SK-N-SH (cell line): ENCODE measurements around the gene IGHMBP2. TPM values are rescaled to one million over a fixed set of nuclear protein-coding genes. Genes with fewer than 3 reads are reported as not detected.

Source experiments
- CTCF ChIA-PET: fragments of 300-600, 350-600 bp; formaldehyde crosslinking; extraction: SDS; loops from one replicate; lab custom pipeline; 2021; lab: Yijun Ruan, JAX
- POLR2A ChIA-PET: fragments of 350-600 bp; sonication (Branson Sonifier 250); formaldehyde crosslinking; extraction: SDS; loops from one replicate; lab custom pipeline; 2020; ENCODE audit warnings: antibody characterized with exemption, inconsistent platforms; lab: Yijun Ruan, JAX
- DNase-seq: peaks from one replicate; pipeline ENCODE4 v3.0.0; 2012
- H2AFZ ChIP-seq: fragments of 200-600 bp; sonication (generic); 2 replicates; pipeline ENCODE4 v1.8.1; 2016; ENCODE audit warnings: antibody characterized with exemption, mild to moderate bottlenecking, low read depth
- H3F3A ChIP-seq: fragments of 200-600 bp; sonication (generic); replicated peaks from 2 replicates; pipeline ENCODE3; 2016; ENCODE audit warnings: antibody characterized with exemption, mild to moderate bottlenecking; ENCODE audit not compliant: insufficient read depth
- H3K27ac ChIP-seq, 2 experiments: fragments of 200-500 bp in 1 of 2; fragments of 200-600 bp in 1 of 2; sonication (Bioruptor generic) in 1 of 2; sonication (generic), shearing (Covaris generic) in 1 of 2; 2 replicates each; pipeline versions ENCODE4 v1.5.1 to v1.6.1; 2014 to 2016; ENCODE audit warnings: low read depth in 2 of 2, inconsistent platforms in 1 of 2, low read length in 1 of 2, mild to moderate bottlenecking in 1 of 2, mixed read lengths in 1 of 2
- H3K27me3 ChIP-seq: fragments of 200-600 bp; sonication (generic), shearing (Covaris generic); 2 replicates; pipeline ENCODE4 v1.6.1; 2016; ENCODE audit warnings: mixed run types; ENCODE audit not compliant: insufficient read depth
- H3K36me3 ChIP-seq, 2 experiments: fragments of 200-500 bp in 1 of 2; fragments of 200-600 bp in 1 of 2; sonication (Bioruptor generic) in 1 of 2; sonication (generic) in 1 of 2; replicated peaks in 1 of 2; 2 replicates each; pipeline versions ENCODE3 to v1.5.1; 2014 to 2016; ENCODE audit warnings: low read length in 1 of 2, mild to moderate bottlenecking in 1 of 2; ENCODE audit not compliant: insufficient read depth in 2 of 2, control insufficient read depth in 1 of 2
- H3K4me1 ChIP-seq, 2 experiments: fragments of 200-500 bp in 1 of 2; fragments of 200-600 bp in 1 of 2; sonication (Bioruptor generic) in 1 of 2; sonication (generic), shearing (Covaris generic) in 1 of 2; 2 replicates each; pipeline versions ENCODE4 v1.5.1 to v1.6.1; 2014 to 2016; ENCODE audit warnings: low read depth in 1 of 2, low read length in 1 of 2, mixed run types in 1 of 2; ENCODE audit not compliant: insufficient read depth in 2 of 2, control insufficient read depth in 1 of 2
- H3K4me2 ChIP-seq: fragments of 200-600 bp; sonication (generic), shearing (Covaris generic); 2 replicates; pipeline ENCODE4 v1.6.1; 2017; ENCODE audit warnings: mixed run types
- H3K4me3 ChIP-seq, 2 experiments: fragments of 200-500 bp in 1 of 2; fragments of 200-600 bp in 1 of 2; sonication (Bioruptor generic) in 1 of 2; sonication (generic), shearing (Covaris generic) in 1 of 2; 2 replicates each; pipeline versions ENCODE4 v1.5.1 to v1.8.1; 2014 to 2016; ENCODE audit warnings: low read depth in 2 of 2, inconsistent platforms in 1 of 2, low read length in 1 of 2, mild to moderate bottlenecking in 1 of 2, mixed read lengths in 1 of 2, moderate library complexity in 1 of 2
- H3K79me2 ChIP-seq: fragments of 200-600 bp; sonication (generic); 2 replicates; pipeline ENCODE4 v1.8.1; 2017; ENCODE audit warnings: mild to moderate bottlenecking; ENCODE audit not compliant: insufficient read depth
- H3K9ac ChIP-seq: fragments of 200-600 bp; sonication (generic); 2 replicates; pipeline ENCODE4 v1.6.1; 2017; ENCODE audit warnings: mixed run types
- H3K9me2 ChIP-seq: fragments of 200-600 bp; sonication (generic); 2 replicates; pipeline ENCODE4 v1.6.1; 2017; ENCODE audit warnings: mixed run types
- H3K9me3 ChIP-seq: fragments of 200-600 bp; sonication (generic); 2 replicates; pipeline ENCODE4 v1.6.1; 2017; ENCODE audit warnings: mixed run types, mild to moderate bottlenecking, moderate library complexity
- H4K20me1 ChIP-seq: fragments of 200-600 bp; sonication (generic); 2 replicates; pipeline ENCODE4 v1.6.1; 2017; ENCODE audit warnings: mild to moderate bottlenecking, mixed run types; ENCODE audit not compliant: insufficient read depth
- FOXJ3 ChIP-seq: sonication (generic); formaldehyde crosslinking; IDR thresholded peaks from 2 replicates; pipeline ENCODE4 v1.5.1; 2020; ENCODE audit warnings: mild to moderate bottlenecking, missing genetic modification reagents
- JUND ChIP-seq: IDR thresholded peaks from 2 replicates; pipeline ENCODE4 v1.4.0; 2012
- MAX ChIP-seq: IDR thresholded peaks from 2 replicates; pipeline ENCODE4 v1.4.0; 2012; ENCODE audit warnings: low read depth
- MEF2A ChIP-seq: IDR thresholded peaks from 2 replicates; pipeline ENCODE4 v1.4.0; 2012; ENCODE audit warnings: low read depth, borderline replicate concordance
- NFIC ChIP-seq: IDR thresholded peaks from 2 replicates; pipeline ENCODE4 v1.4.0; 2012; ENCODE audit warnings: borderline replicate concordance
- NRF1 ChIP-seq: IDR thresholded peaks from 2 replicates; pipeline ENCODE4 v1.6.1; 2012; ENCODE audit warnings: low read depth, mild to moderate bottlenecking, low read length
- RAD21 ChIP-seq: IDR thresholded peaks from 2 replicates; pipeline ENCODE4 v1.6.1; 2012; ENCODE audit warnings: mild to moderate bottlenecking, low read length
- RXRA ChIP-seq: IDR thresholded peaks from 2 replicates; pipeline ENCODE4 v1.4.0; 2012; ENCODE audit warnings: low read depth, mild to moderate bottlenecking, borderline replicate concordance
- SMC3 ChIP-seq: IDR thresholded peaks from 2 replicates; pipeline ENCODE4 v1.6.1; 2012; ENCODE audit warnings: low read depth, low read length, improper control_type of control experiment
- USF1 ChIP-seq: IDR thresholded peaks from 2 replicates; pipeline ENCODE4 v1.4.0; 2012; ENCODE audit warnings: low read depth, borderline replicate concordance
- USF2 ChIP-seq: fragments of 150-350 bp; IDR thresholded peaks from 2 replicates; pipeline ENCODE4 v1.6.1; 2017; ENCODE audit warnings: antibody characterized with exemption, low read length, low read depth, borderline replicate concordance
- ZBTB33 ChIP-seq: IDR thresholded peaks from 2 replicates; pipeline ENCODE4 v1.4.0; 2012; ENCODE audit warnings: low read depth, borderline replicate concordance
- WGBS: methylation state at CpG from one replicate; pipeline ENCODE4 v1.1.6; 2017; ENCODE audit warnings: low lambda C conversion rate; 5-methylcytosine and 5-hydroxymethylcytosine counted together
- polyA plus RNA-seq, 3 experiments: library from polyadenylated mRNA; depleted of rRNA; stranded (reverse); fragments of >200 nt; gene quantifications; 2 replicates each; pipeline ENCODE4 v1.2.3, GENCODE V29; 2012

IGHMBP2 gene
- polyA plus RNA-seq, 1 of the 3 experiments (the other 2 are of a cell fraction), result 9.0 TPM

GRCh38 chr11:68929135-68929534 is 25.4 kb downstream of the IGHMBP2 start:
- ChIA-PET CTCF (interaction anchor here (0.7 kb wide), 1 partner anchor 24 kb away, joined by 3 read pairs; no protein-coding TSS in a partner anchor), POLR2A (no interaction called here)
- no peaks in the 10 kb centered on the region; a peak in 1 of 4 replicates for H3K4me1 ChIP-seq
- peaks cover 40 to 60% of the 10 kb centered on the region in 2 experiments for H3K36me3 ChIP-seq
- no peak for DNase-seq
- no peaks in the 10 kb centered on the region for H3K9me2 ChIP-seq
- TF ChIP-seq JUND (no peak), USF2 (no peak), FOXJ3 (CRISPR knock-in tag) (no peak), RXRA (no peak), MEF2A (no peak), ZBTB33 (no peak), MAX (no peak), SMC3 (no peak), NFIC (no peak), NRF1 (no peak)
- no peaks in the 10 kb centered on the region for H3F3A ChIP-seq
- no peak overlapping the region for H3K4me2 ChIP-seq
- H4K20me1 ChIP-seq, result no peaks in the 10 kb centered on the region
- H3K79me2 ChIP-seq, result no peaks in the 10 kb centered on the region
- no peak overlapping the region for H3K27ac ChIP-seq
- no peaks in the 10 kb centered on the region for H3K27me3 ChIP-seq
- no peak overlapping the region for H3K9ac ChIP-seq
- peaks cover 5% of the 10 kb centered on the region; the same call in 1 of the 2 replicates for H3K9me3 ChIP-seq
- H3K4me3 ChIP-seq, result no peak overlapping the region
- H2AFZ ChIP-seq, result no peak overlapping the region
- WGBS, result 96% methylated on average over 14 of the region's 20 CpGs

GRCh38 chr11:68929706-68930570 is 26.2 kb downstream of the IGHMBP2 start:
- CTCF ChIA-PET, result interaction anchor here (0.6 to 0.7 kb wide), 2 partner anchors 25 to 235 kb away, joined by 3 read pairs; no protein-coding TSS in a partner anchor
- no peak overlapping the region for H3K27ac ChIP-seq
- H3K9me3 ChIP-seq, result peaks cover 5% of the 10 kb centered on the region; the same call in 1 of the 2 replicates
- no peaks in the 10 kb centered on the region for H3K27me3 ChIP-seq
- WGBS, result 96% methylated on average over 15 of the region's 20 CpGs
- H3K4me3 ChIP-seq, result no peak overlapping the region
- no peaks in the 10 kb centered on the region for H3F3A ChIP-seq
- H3K4me2 ChIP-seq, result no peak overlapping the region
- TF ChIP-seq MEF2A, result no peak
- TF ChIP-seq RAD21, result no peak
- TF ChIP-seq MAX, result no peak
- no peak for TF ChIP-seq USF1
- TF ChIP-seq, all 33 proteins: peak for 0
- Histone ChIP-seq H3K79me2 (no peaks in the 10 kb centered on the region), H3K9me2 (no peaks in the 10 kb centered on the region), H3K4me1 (no peaks in the 10 kb centered on the region; a peak in 1 of 4 replicates), H3K9ac (no peak overlapping the region), H3K36me3 (peaks cover 34 to 61% of the 10 kb centered on the region in 2 experiments), H2AFZ (no peak overlapping the region), H4K20me1 (no peaks in the 10 kb centered on the region)
- POLR2A ChIA-PET, result no interaction called here
- DNase-seq, result no peak
